HG03571 (cell line): Measurements from ENCODE around the gene SNAP29.

Experiments
- ATAC-seq: cut with Tn5 transposase; IDR thresholded peaks from one replicate; pipeline ENCODE4 v1.9.1; 2021; ENCODE audit not compliant: unreplicated experiment

The SNAP29 gene

GRCh38 chr22:20865875-20866445 lies 7.2 kb downstream of the SNAP29 start:
- no peak for ATAC-seq

GRCh38 chr22:20866736-20867135 lies 7.9 kb downstream of the SNAP29 start:
- ATAC-seq = no peak

- no peak for ATAC-seq
These were observed 8.6 kb downstream of the SNAP29 start for GRCh38 chr22:20867179-20868024.

GRCh38 chr22:20868025-20868962 lies 9.5 kb downstream of the SNAP29 start:
- no peak for ATAC-seq

GRCh38 chr22:20869234-20869633 lies 10.4 kb downstream of the SNAP29 start:
- ATAC-seq = no peak

- no peak for ATAC-seq
These were observed 14.4 kb downstream of the SNAP29 start for GRCh38 chr22:20873214-20873613.

- ATAC-seq = no peak
These were observed 16.5 kb downstream of the SNAP29 start for GRCh38 chr22:20875296-20875695.

GRCh38 chr22:20877715-20878114 lies 18.9 kb downstream of the SNAP29 start:
- ATAC-seq = no peak

- ATAC-seq = no peak
These were observed 22.4 kb downstream of the SNAP29 start for GRCh38 chr22:20881231-20881630.

GRCh38 chr22:20881869-20882815 lies 23.3 kb downstream of the SNAP29 start:
- ATAC-seq = no peak

- no peak for ATAC-seq
These were observed 24.0 kb downstream of the SNAP29 start for GRCh38 chr22:20882855-20883254.

GRCh38 chr22:20884454-20884853 lies 25.6 kb downstream of the SNAP29 start:
- no peak for ATAC-seq

GRCh38 chr22:20885017-20885556 lies 26.3 kb downstream of the SNAP29 start:
- no peak for ATAC-seq

- no peak for ATAC-seq
These were observed 26.9 kb downstream of the SNAP29 start for GRCh38 chr22:20885557-20886323.

GRCh38 chr22:20887375-20887774 lies 28.6 kb downstream of the SNAP29 start:
- ATAC-seq = no peak

- ATAC-seq = no peak
These were observed 30.4 kb downstream of the SNAP29 start for GRCh38 chr22:20889025-20889704.

- no peak for ATAC-seq
These were observed 31.2 kb downstream of the SNAP29 start for GRCh38 chr22:20889904-20890540.

GRCh38 chr22:20890975-20891374 lies 32.2 kb downstream of the SNAP29 start:
- ATAC-seq = no peak
